Skeletal muscle satellite cell (primary cell): ENCODE results near the gene CTNNA2.

ENCODE experiments used
- H3K27me3 ChIP-seq: 2 replicates; pipeline ENCODE4 v1.7.0; 2013; ENCODE audit warnings: low read length; ENCODE audit not compliant: control insufficient read depth, insufficient read depth
- H3K36me3 ChIP-seq: 2 replicates; pipeline ENCODE4 v1.7.0; 2013; ENCODE audit warnings: mild to moderate bottlenecking, control low read depth, low read length; ENCODE audit not compliant: insufficient read depth
- H3K4me1 ChIP-seq: 2 replicates; pipeline ENCODE4 v1.7.0; 2013; ENCODE audit warnings: low read length; ENCODE audit not compliant: control insufficient read depth, insufficient read depth
- H3K4me2 ChIP-seq: 2 replicates; pipeline ENCODE4 v1.7.0; 2013; ENCODE audit warnings: mild to moderate bottlenecking, low read length
- H3K4me3 ChIP-seq: 2 replicates; pipeline ENCODE4 v1.7.0; 2013; ENCODE audit warnings: low read length
- H3K9ac ChIP-seq: 2 replicates; pipeline ENCODE4 v1.7.0; 2013; ENCODE audit warnings: mild to moderate bottlenecking, low read depth, low read length, moderate library complexity
- H3K9me3 ChIP-seq: replicated peaks from 2 replicates; pipeline ENCODE4 v1.7.0; 2013; ENCODE audit warnings: mild to moderate bottlenecking, control low read depth, low read length

CTNNA2 gene

GRCh38 chr2:80154231-80154915 is 641.5 kb downstream of the CTNNA2 start:
- H3K36me3 ChIP-seq = no peaks in the 10 kb centered on the region
- no peak overlapping the region for H3K9ac ChIP-seq
- H3K4me3 ChIP-seq = no peak overlapping the region
- H3K4me2 ChIP-seq = no peak overlapping the region
- H3K4me1 ChIP-seq = no peaks in the 10 kb centered on the region
- no peaks in the 10 kb centered on the region for H3K9me3 ChIP-seq
- no peaks in the 10 kb centered on the region for H3K27me3 ChIP-seq

GRCh38 chr2:80164375-80164774 is 651.5 kb downstream of the CTNNA2 start:
- Histone ChIP-seq H3K4me2 (no peak overlapping the region), H3K4me1 (no peaks in the 10 kb centered on the region), H3K36me3 (no peaks in the 10 kb centered on the region), H3K4me3 (no peak overlapping the region), H3K9me3 (no peaks in the 10 kb centered on the region), H3K27me3 (no peaks in the 10 kb centered on the region), H3K9ac (no peak overlapping the region)

- peaks cover 3% of the 10 kb centered on the region for H3K9me3 ChIP-seq
- no peaks in the 10 kb centered on the region for H3K36me3 ChIP-seq
- H3K4me2 ChIP-seq = no peak overlapping the region
- no peak overlapping the region for H3K4me3 ChIP-seq
- H3K9ac ChIP-seq = no peak overlapping the region
- no peaks in the 10 kb centered on the region for H3K27me3 ChIP-seq
- H3K4me1 ChIP-seq = no peaks in the 10 kb centered on the region
Observed at GRCh38 chr2:80166483-80167171, 653.8 kb downstream of the CTNNA2 start.

GRCh38 chr2:80167284-80167808 is 654.5 kb downstream of the CTNNA2 start:
- no peak overlapping the region for H3K9ac ChIP-seq

GRCh38 chr2:80168037-80168436 is 655.2 kb downstream of the CTNNA2 start:
- Histone ChIP-seq H3K9ac (no peak overlapping the region), H3K4me3 (no peak overlapping the region), H3K9me3 (peaks cover 10% of the 10 kb centered on the region), H3K4me2 (no peak overlapping the region), H3K27me3 (no peaks in the 10 kb centered on the region), H3K36me3 (no peaks in the 10 kb centered on the region), H3K4me1 (no peaks in the 10 kb centered on the region)

More at GRCh38 chr2:80167284-80167808, 654.5 kb downstream of the CTNNA2 start:
- H3K9me3 ChIP-seq = peaks cover 8% of the 10 kb centered on the region
- H3K27me3 ChIP-seq = no peaks in the 10 kb centered on the region
- no peaks in the 10 kb centered on the region for H3K4me1 ChIP-seq
- no peaks in the 10 kb centered on the region for H3K36me3 ChIP-seq
- no peak overlapping the region for H3K4me2 ChIP-seq
- no peak overlapping the region for H3K4me3 ChIP-seq

- no peaks in the 10 kb centered on the region for H3K27me3 ChIP-seq
- H3K9me3 ChIP-seq = peaks cover 10% of the 10 kb centered on the region
- H3K36me3 ChIP-seq = no peaks in the 10 kb centered on the region
Observed at GRCh38 chr2:80168801-80169200, 656.0 kb downstream of the CTNNA2 start.

GRCh38 chr2:80169811-80170594 is 657.2 kb downstream of the CTNNA2 start:
- no peak overlapping the region for H3K9ac ChIP-seq
- no peak overlapping the region for H3K4me2 ChIP-seq
- no peak overlapping the region for H3K4me3 ChIP-seq
- no peaks in the 10 kb centered on the region for H3K4me1 ChIP-seq
- no peaks in the 10 kb centered on the region for H3K36me3 ChIP-seq
- H3K9me3 ChIP-seq = peaks cover 10% of the 10 kb centered on the region
- no peaks in the 10 kb centered on the region for H3K27me3 ChIP-seq

More at GRCh38 chr2:80168801-80169200, 656.0 kb downstream of the CTNNA2 start:
- Histone ChIP-seq H3K4me1 (no peaks in the 10 kb centered on the region), H3K4me2 (no peak overlapping the region), H3K9ac (no peak overlapping the region), H3K4me3 (no peak overlapping the region)

- Histone ChIP-seq H3K9ac (no peak overlapping the region), H3K4me1 (no peaks in the 10 kb centered on the region), H3K36me3 (no peaks in the 10 kb centered on the region), H3K9me3 (no peaks in the 10 kb centered on the region), H3K4me3 (no peak overlapping the region), H3K27me3 (no peaks in the 10 kb centered on the region), H3K4me2 (no peak overlapping the region)
Observed at GRCh38 chr2:80185091-80185490, 672.2 kb downstream of the CTNNA2 start.

GRCh38 chr2:80186262-80186661 is 673.4 kb downstream of the CTNNA2 start:
- no peaks in the 10 kb centered on the region for H3K9me3 ChIP-seq

GRCh38 chr2:80187156-80187555 is 674.3 kb downstream of the CTNNA2 start:
- no peak overlapping the region for H3K9ac ChIP-seq
- no peak overlapping the region for H3K4me2 ChIP-seq
- no peaks in the 10 kb centered on the region for H3K4me1 ChIP-seq

More at GRCh38 chr2:80186262-80186661, 673.4 kb downstream of the CTNNA2 start:
- no peak overlapping the region for H3K4me3 ChIP-seq
- H3K9ac ChIP-seq = no peak overlapping the region
- no peaks in the 10 kb centered on the region for H3K27me3 ChIP-seq
- no peaks in the 10 kb centered on the region for H3K36me3 ChIP-seq
- no peaks in the 10 kb centered on the region for H3K4me1 ChIP-seq
- no peak overlapping the region for H3K4me2 ChIP-seq

GRCh38 chr2:80190166-80190565 is 677.3 kb downstream of the CTNNA2 start:
- no peaks in the 10 kb centered on the region for H3K36me3 ChIP-seq
- H3K9ac ChIP-seq = no peak overlapping the region
- H3K9me3 ChIP-seq = no peaks in the 10 kb centered on the region
- no peak overlapping the region for H3K4me3 ChIP-seq
- H3K4me2 ChIP-seq = no peak overlapping the region
- H3K27me3 ChIP-seq = no peaks in the 10 kb centered on the region
- H3K4me1 ChIP-seq = no peaks in the 10 kb centered on the region

More at GRCh38 chr2:80187156-80187555, 674.3 kb downstream of the CTNNA2 start:
- H3K36me3 ChIP-seq = no peaks in the 10 kb centered on the region
- H3K27me3 ChIP-seq = no peaks in the 10 kb centered on the region
- no peak overlapping the region for H3K4me3 ChIP-seq
- H3K9me3 ChIP-seq = no peaks in the 10 kb centered on the region
